SW 1271 (cell line): ENCODE measurements around the gene THRB.
"Not testable (repeated sequence)": the region's sequence is repeated elsewhere in the genome, so short reads cannot be mapped to it uniquely, and the experiment has no call there.

ENCODE experiments used
- DNase-seq, 2 experiments: peaks; one replicate each; lab custom pipeline; 2025; lab: John Stamatoyannopoulos, UW

The THRB gene

DNA sequence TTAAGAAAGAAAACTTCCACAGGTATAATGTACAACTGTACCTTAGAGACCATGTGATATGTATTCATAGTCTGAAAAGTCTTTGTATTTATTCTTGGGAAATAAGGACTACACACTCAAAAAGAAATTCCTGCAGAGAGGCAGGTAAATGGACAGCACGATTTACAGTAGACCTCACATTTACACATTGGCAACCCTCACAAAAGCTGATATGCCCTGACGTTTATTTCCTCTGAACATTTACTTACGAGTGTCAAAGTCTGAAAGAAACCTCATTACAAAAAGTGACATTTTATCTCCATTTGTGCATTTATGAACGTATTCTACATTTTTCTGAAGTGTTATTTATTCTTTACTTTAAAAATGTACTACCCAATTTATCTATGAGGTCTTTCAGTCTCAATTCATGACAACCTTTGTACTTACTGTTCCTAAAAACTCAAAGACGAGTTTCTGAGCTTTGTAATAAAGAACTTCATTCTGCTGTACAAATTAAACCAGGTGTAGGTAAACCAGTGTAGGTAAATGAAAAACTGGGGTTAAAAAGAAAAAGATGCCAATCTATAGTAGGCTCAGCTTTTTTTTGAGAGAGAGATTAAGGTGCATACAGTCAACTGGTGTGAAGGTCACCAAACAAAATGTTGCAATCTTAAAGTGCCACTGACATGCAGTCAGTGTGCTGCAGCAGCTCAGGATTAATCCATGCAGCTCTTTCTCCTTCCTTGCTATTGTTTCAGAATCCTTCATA, 44.3 kb downstream of the THRB start:
- no peak for DNase-seq

DNA sequence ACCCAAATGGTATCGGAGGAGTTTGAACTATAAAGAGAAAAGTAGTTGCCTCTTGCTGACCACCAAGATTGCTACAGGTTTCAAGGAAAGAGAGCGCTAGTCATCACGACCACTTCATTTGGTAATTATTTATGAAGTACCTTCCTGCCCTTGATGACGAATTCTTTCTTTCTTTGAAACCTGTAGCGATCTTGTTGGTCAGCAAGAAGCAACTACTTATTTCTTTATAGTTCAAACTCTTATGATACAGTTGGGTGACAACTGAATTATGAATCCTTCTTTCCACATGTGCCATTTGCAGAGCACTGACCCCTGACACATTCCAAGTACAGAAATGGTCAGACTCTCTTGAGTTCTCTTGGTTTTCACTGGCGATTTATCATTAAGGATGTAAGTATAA, 46.8 kb downstream of the THRB start:
- no peak for DNase-seq

GRCh38 chr3:24446032-24446431, 48.6 kb downstream of the THRB start:
- DNase-seq: no peak

DNA sequence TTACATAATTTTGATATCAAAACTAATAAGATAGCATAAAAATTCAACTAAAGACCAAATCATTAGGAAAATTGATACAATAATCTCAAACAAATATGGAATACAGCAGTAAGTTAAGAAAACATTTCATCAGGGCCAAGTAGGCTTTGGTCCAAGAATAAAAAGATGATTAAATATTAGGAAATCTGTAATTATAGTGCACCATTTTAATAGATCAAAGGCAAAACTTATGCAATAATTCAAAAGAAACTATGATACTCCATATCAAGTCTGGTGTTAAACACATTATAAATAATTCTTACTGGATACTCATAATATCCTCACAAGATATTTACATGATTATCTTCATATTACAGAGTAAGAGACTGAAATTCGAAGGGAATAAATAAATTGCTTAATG, 51.2 kb downstream of the THRB start:
- DNase-seq: no peak

DNA sequence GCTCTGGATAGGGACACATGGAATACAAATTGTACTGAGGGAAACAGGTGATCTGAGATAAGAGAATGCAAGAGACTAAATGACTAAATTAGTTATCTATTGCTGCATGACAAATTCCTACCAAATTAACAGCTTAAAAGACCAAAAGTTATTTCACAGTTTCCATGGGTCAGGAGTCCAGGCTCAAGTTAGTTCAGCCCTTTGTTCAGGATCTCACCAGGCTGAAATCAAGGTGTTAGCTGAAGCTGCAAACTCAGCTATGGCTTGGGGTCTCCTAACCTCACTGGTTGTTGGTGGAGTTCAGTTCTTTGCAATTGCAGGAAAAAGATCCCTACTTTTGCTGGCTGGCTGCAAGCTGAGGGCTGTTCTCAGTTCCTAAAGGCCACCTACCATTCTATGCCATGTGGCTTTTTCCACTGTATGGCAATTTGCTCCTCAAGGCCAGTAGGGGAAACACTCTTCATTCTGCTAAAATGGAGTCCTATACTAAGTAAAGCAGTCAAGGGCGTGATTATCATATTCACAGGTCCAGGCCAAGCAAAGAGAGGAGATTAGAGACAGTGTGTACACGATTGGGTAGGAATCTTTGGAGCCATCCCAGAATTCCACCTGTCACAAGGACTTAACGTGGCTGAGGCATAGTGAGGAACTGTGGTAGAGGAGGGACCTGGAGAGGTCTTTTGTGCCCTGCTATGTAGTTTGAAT, 53.7 kb downstream of the THRB start:
- DNase-seq: no peak

GRCh38 chr3:24439021-24439420, 55.6 kb downstream of the THRB start:
- DNase-seq: no peak

GRCh38 chr3:24437326-24437725, 57.3 kb downstream of the THRB start:
- no peak for DNase-seq

DNA sequence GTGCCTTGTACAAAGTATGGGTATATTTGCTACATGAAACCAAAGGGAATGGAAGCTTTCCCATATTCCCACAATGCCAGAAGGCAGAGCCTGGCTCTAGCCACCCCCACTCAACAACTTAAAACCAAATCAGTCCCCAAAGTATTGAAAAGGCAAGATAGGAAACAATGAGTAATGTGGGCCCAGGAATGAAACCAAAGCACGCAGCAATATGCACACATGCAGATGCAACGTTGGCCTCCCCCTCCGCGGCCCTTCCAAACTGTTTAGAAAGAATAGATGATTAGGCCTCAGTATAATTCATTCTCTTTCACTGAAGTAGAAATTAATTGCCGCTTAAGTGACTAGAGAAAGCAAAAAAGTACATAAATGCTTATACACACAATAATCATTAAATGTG, 59.1 kb downstream of the THRB start:
- no peak for DNase-seq

GRCh38 chr3:24434651-24435050, 60.0 kb downstream of the THRB start:
- DNase-seq: no peak

DNA sequence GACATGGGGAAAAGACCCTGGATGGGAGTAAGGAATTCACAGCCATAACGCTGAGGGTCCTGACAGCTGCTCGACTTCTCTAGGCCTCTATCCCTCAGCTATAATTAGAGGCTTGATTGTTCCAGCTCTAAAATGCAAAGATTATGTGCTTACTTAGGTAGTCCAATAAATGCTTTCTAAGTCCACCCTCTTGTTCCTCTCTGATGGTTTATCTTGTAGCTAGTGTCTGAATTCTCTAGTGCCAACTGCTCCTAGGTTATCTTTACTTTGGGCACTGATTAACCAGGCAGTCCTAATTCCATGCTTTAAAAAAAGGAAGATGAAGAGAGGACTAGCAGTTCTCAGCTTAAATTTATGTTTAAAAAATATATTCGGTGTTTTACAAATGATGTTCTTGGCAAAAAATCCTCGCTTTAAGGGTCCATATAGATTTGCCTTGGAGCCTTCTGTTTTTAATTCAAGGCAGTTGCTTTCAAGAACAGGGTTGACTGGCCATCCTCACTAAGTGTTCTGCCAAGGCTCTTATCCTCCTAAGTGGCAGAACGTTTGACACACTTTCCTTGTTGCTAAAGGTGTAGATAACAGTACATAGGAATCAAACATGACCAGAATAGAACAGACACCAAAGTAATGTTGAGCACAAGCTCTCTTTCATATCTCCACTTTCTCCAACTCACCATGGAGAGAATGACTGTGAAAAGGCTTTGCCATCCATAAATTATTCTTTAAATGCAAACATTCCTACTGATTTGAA, 60.6 kb downstream of the THRB start:
- no peak for DNase-seq

GRCh38 chr3:24432989-24433388, 61.7 kb downstream of the THRB start:
- DNase-seq: no peak

- DNase-seq: no peak
Measured at GRCh38 chr3:24428481-24428880, 66.2 kb downstream of the THRB start.

GRCh38 chr3:24426896-24427295, 67.8 kb downstream of the THRB start:
- DNase-seq: no peak

DNA sequence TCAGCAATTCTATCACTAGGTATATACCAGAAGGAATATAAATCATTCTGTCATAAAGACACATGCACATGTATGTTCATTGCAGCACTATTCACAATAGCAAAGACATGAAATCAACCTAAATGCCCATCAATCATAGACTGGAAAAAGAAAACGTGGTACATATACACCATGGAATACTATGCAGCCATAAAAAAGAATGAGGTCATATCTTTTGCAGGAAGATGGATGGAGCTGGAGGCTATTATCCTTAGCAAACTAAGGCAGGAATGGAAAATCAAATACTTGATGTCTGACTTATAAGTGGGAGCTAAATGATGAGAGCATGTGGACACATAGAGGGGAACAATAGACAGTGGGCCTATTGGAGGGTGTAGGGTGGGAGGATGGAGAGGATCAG, 73.8 kb downstream of the THRB start:
- DNase-seq: not testable (repeated sequence)

- DNase-seq: no peak
Measured at GRCh38 chr3:24420224-24420623, 74.4 kb downstream of the THRB start.

DNA sequence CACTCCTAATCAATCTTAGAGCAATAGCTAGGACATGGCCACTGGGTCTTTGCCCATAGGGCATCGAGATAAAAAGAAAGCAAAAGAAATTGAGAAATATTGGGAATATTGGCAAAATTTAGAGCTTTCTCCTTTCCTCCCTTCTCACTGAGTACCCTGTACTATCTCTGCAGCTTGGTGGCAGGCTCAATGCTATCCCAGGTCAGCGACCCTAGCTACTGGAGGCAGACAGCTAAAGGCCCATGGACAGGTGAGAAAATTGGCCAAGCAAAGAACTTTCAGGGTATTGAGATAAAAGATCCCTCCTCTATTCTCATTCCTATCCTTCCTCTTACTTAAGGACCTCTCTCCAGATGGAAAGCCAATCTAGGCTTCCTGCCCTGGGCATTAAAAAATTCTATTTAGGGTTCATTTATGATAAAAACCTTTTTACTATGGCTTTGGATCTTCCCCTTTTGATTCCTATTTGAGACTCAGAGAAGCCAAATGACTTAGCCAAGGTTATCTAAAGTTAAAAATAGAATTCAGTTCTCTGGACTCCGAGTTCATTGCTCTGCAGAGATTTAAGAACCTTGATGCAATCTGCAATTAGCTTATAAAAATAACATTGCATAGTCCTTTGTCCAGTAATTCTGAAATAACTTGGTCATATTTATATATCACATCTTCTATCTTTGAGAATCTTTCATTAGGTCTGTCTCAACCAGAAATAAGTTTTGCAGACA, 75.4 kb downstream of the THRB start:
- DNase-seq: no peak

GRCh38 chr3:24417730-24418129, 76.9 kb downstream of the THRB start:
- no peak for DNase-seq

- DNase-seq: no peak
Measured at GRCh38 chr3:24416224-24416623, 78.4 kb downstream of the THRB start.

DNA sequence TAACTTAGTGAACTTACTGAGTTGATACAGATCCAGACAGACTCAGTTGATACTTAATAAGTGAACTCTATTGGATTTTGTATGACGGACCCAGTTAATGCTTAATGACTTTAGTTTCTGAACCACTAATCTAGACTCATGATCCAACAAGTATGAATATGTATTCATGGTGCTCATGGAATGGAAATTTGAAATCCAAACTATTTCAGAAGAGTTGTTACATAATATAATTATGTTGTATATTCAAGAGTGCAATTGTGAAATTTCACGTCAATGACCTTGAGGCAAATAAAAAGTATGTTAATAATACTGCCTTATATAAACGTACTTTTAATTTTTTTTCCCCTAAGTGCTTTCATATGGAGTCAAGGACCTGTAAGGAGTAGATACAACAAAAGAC, 78.8 kb downstream of the THRB start:
- no peak for DNase-seq

GRCh38 chr3:24413662-24414061, 81.0 kb downstream of the THRB start:
- DNase-seq: not testable (repeated sequence)

DNA sequence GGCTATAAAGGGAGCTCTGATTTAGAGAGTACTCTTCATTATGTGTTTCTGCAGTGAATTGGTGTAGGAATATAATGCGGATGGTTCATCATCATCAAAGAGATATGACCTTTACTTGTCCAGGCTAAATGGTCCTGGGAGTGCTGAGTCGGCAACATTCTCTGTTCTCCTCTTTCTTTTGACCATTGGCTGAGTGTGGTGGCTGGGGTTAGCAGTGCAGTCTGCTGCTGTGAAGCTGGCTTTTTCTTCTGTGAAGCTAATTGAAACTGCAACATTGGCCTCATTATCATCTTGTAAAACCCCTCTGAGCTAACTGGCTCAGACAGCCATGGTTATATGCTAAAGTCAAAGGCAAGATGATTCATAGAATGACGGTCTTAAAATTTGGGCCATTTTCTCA, 83.8 kb downstream of the THRB start:
- no peak for DNase-seq

DNA sequence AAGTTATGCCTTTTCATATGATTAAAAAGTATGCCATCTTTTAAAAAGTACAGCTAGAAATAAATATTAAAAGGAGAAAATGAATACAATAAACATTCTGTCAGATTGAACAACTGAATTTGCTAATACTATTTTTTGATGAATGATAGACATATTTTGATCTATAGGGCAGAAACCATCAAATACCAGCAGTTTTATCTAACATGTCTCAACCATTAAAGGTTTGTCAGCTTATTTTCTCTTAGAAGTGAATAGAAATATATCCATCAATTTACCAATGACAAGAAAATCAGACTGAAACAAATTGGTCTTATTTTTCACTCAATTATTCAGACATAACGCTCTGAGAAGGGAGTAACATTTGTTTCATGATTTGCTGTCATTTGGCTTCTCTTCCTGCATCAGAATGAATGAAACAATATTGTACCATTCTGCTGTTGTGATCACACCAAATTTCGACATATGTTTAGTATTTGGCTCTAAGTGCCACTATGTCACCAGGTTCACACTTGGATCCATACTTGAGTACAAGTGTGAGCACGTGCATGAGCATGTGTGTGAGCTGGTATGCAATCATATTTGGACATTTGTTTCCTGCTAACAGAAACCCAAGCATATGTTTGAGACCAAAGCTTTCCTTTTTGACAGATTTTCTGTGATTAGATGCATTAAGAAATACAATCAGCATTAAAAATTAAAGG, 86.5 kb downstream of the THRB start:
- DNase-seq: no peak
